ENCODE results near the gene TFCP2.

The TFCP2 gene

DNA sequence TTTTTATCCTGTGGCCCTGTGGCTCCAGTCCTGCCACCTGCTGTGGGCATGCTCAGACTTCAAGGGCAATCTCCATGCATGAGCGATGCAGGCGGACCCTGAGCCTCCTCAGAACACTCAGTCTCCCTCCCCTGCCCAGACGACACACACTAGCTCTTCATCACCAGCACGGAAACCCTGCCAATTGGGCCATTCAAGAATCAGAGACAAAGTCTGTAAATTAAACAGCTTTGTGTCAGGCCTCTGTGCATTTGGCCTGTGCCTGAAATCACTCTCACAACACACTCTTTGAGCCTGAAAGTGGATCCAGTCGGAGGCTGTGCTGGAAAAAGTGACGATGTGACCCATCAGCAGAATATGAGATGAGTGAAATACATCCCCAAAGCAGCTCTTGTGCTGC, 32.4 kb upstream of the TFCP2 start:
- TF ChIP-seq, protein P1, sequence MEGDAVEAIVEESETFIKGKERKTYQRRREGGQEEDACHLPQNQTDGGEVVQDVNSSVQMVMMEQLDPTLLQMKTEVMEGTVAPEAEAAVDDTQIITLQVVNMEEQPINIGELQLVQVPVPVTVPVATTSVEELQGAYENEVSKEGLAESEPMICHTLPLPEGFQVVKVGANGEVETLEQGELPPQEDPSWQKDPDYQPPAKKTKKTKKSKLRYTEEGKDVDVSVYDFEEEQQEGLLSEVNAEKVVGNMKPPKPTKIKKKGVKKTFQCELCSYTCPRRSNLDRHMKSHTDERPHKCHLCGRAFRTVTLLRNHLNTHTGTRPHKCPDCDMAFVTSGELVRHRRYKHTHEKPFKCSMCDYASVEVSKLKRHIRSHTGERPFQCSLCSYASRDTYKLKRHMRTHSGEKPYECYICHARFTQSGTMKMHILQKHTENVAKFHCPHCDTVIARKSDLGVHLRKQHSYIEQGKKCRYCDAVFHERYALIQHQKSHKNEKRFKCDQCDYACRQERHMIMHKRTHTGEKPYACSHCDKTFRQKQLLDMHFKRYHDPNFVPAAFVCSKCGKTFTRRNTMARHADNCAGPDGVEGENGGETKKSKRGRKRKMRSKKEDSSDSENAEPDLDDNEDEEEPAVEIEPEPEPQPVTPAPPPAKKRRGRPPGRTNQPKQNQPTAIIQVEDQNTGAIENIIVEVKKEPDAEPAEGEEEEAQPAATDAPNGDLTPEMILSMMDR (conservative IDR thresholded peaks at IDR 0.05; ENCODE audit: control insufficient read depth, insufficient read depth, low read depth, low read length) = no peak
- DNase-seq (ENCODE audit: low read depth) = no peak
- H3K4me3 ChIP-seq (ENCODE audit: control insufficient read depth, low read depth, low read length) = no peak overlapping the region

DNA sequence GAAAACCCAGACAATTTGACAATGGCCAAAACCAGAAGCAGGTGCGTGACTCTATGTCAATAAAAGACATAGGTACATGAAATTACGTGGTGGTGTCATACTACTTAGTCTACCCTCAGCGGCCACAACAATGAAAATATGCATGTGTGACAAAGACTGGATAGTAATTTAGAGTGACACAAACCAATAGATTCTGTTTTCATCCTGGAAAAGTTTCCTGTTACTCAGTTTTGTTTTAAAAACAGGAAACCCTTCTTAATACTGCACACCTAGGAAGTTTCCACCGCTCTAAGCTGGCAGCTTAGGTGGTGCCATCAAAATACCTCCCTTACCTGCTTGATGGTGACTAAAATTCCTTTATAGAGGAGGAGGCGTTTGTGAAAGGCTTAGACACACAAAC, 29.8 kb upstream of the TFCP2 start:
- no peak overlapping the region for H3K4me3 ChIP-seq (ENCODE audit: control insufficient read depth, low read depth, low read length)
- TF ChIP-seq, protein P1 (conservative IDR thresholded peaks at IDR 0.05; ENCODE audit: control insufficient read depth, insufficient read depth, low read depth, low read length) = no peak
- no peak for DNase-seq (ENCODE audit: low read depth)

DNA sequence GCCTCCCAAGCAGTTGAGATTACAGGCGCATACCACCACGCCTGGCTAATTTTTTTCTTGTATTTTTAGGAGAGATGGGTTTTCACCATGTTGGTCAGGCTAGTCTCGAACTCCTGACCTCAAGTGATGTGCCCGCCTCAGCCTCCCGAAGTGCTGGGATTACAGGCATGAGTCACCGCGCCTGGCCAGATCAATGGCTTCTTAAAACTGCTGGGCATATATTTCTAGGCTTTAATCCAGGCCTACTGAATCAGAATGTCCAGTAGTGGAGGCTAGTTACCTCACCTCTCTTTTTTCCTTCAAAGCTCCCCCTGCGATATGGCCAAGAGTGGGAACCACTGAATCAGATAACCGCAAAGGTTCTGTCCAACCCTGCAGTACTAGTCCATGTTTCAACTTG, 27.9 kb upstream of the TFCP2 start:
- peak; percentile 50 for DNase-seq (ENCODE audit: low read depth)
- no peak overlapping the region for H3K4me3 ChIP-seq (ENCODE audit: control insufficient read depth, low read depth, low read length)
- TF ChIP-seq, protein P1 (conservative IDR thresholded peaks at IDR 0.05; ENCODE audit: control insufficient read depth, insufficient read depth, low read depth, low read length) = no peak

DNA sequence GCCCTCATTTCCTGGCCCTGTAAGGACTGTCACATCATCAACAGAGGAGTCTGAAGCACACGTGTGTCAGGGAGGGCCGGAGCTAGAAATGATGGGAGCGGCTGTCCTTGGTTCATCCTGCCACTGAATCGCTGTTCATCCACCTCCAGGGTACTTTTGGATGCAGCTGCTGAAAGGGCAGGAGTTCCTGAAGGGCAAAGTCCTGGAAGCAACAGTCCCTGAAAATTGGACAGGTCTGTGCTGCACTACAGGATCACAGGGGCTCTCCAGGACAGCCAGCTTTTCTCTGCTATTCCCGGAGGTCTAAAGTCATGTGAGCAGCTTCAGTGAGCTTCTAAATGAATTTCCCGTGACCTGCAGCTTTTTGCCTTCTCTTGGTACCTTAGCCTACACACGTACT, 27.2 kb upstream of the TFCP2 start:
- no peak overlapping the region for H3K4me3 ChIP-seq (ENCODE audit: control insufficient read depth, low read depth, low read length)
- TF ChIP-seq, protein P1 (conservative IDR thresholded peaks at IDR 0.05; ENCODE audit: control insufficient read depth, insufficient read depth, low read depth, low read length) = no peak
- no peak for DNase-seq (ENCODE audit: low read depth)

DNA sequence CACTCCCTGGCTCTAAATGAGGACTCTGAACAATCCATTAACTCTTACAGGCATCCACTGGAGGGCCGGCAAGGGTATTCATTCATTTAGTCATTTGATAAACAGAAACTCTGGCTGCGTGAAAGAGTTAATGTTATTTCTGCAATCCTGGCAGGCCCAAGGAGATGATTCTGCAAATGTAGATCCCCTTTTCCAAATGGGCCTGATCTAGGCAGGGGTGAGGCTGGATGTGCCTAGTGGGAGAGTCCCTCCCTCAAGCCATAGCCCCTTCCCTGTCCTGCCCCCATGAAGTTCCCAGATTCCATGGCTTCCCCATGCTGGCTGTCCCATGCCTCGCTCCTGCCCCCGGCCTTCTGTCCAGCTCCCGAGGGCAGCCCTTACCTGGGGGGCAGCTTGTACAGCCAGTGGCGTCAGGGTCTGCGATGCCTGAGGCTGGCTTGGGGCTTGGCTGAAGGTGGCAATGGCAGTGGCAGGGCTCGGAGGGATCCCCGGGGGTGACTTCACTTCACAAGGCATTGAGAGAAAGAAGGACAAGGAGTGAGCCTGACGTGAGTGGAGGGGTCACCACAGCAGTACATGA, 26.5 kb upstream of the TFCP2 start:
- H3K4me3 ChIP-seq (ENCODE audit: control insufficient read depth, low read depth, low read length) = no peak overlapping the region
- TF ChIP-seq, protein P1 (conservative IDR thresholded peaks at IDR 0.05; ENCODE audit: control insufficient read depth, insufficient read depth, low read depth, low read length) = no peak
- no peak for DNase-seq (ENCODE audit: low read depth)

DNA sequence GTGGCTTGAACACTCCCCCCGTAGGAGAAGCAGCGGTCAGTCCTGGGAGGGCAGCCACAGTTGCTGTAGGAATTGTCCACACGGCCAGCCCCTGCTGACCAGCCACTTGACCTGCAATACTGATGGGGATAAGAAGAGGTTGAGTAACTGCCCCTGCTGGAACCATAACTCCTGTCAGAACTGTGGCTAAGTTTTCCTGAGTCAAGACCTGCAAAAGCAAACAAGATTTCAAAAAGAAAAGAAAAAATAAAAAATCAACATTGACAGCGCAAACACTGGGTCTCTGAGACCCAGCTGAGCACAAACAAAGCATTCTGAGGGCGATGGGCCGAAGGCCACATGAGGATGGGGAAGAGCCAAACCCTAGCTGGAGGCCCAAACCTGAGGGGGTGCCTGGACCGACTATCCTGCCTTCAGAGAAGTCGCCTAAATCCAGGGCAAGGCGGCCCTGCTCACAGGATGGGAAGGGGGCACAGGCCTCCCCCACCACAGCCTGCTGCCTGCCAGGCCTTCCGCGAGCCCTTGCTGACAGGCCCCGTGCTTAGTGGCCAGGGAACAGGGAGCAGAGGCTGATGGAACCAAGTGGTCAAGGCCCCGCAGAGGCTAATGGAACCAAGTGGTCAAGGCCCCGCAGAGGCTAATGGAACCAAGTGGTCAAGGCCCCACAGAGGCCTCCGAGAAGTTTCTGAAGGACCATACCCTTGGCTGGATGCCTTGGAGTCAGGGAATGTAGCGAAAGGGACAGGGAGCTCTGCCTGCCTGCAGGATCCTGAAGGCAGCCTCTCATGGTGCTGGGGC, 25.8 kb upstream of the TFCP2 start:
- TF ChIP-seq, protein P1 (conservative IDR thresholded peaks at IDR 0.05; ENCODE audit: control insufficient read depth, insufficient read depth, low read depth, low read length) = no peak
- DNase-seq (ENCODE audit: low read depth) = no peak
- H3K4me3 ChIP-seq (ENCODE audit: control insufficient read depth, low read depth, low read length) = no peak overlapping the region
